K562 (cell line): ENCODE data around the gene BIN1. TPM values are rescaled to one million over a fixed set of nuclear protein-coding genes. Genes with fewer than 3 reads are reported as not detected.
A peak's percentile ranks its signal among the peaks of the same experiment; 100 is the strongest.

ENCODE experiments used
- ARHGAP35 ChIP-seq: fragments of 450-650 bp; IDR thresholded peaks from 2 replicates; pipeline ENCODE4 v1.6.1; 2018; ENCODE audit not compliant: partially characterized antibody
- GATAD2A ChIP-seq: fragments of 450-650 bp; IDR thresholded peaks from 2 replicates; pipeline ENCODE4 v1.6.1; 2017
- JUND ChIP-seq, 2 experiments: IDR thresholded peaks; 2 replicates in 1 of 2; 3 replicates in 1 of 2; pipeline ENCODE4 v1.6.1; 2011; ENCODE audit warnings: borderline replicate concordance in 2 of 2, low read depth in 2 of 2, low read length in 2 of 2, improper control_type of control experiment in 1 of 2, missing biosample characterization in 1 of 2, missing genetic modification characterization in 1 of 2, missing genetic modification reagents in 1 of 2
- MCM5 ChIP-seq: fragments of 450-650 bp; IDR thresholded peaks from 2 replicates; pipeline ENCODE4 v1.6.1; 2016; ENCODE audit warnings: low read depth
- MTA3 ChIP-seq: fragments of 450-650 bp; formaldehyde crosslinking; IDR thresholded peaks from 2 replicates; pipeline ENCODE4 v1.6.1; 2017; ENCODE audit warnings: mild to moderate bottlenecking, borderline replicate concordance
- NBN ChIP-seq: fragments of 450-650 bp; IDR thresholded peaks from 2 replicates; pipeline ENCODE4 v1.6.1; 2016; ENCODE audit warnings: low read depth, mild to moderate bottlenecking
- PRPF4 ChIP-seq: fragments of 200-400 bp; formaldehyde crosslinking; IDR thresholded peaks from one replicate; pipeline ENCODE4 v1.6.1; 2017; ENCODE audit warnings: low read length, low read depth, mild to moderate bottlenecking; ENCODE audit not compliant: insufficient read depth, poor library complexity, severe bottlenecking
- PTRF ChIP-seq: fragments of 450-650 bp; IDR thresholded peaks from 2 replicates; pipeline ENCODE4 v1.6.1; 2016; ENCODE audit warnings: mild to moderate bottlenecking, missing genetic modification characterization, missing compliant biosample characterization
- RREB1 ChIP-seq: fragments of 250-450 bp; sonication (Bioruptor Pico); IDR thresholded peaks from 2 replicates; pipeline ENCODE4 v1.4.0; 2020
- SMARCC2 ChIP-seq: fragments of 450-650 bp; IDR thresholded peaks from 2 replicates; pipeline ENCODE4 v1.6.1; 2017; ENCODE audit warnings: antibody characterized with exemption, moderate library complexity, mild to moderate bottlenecking, low read depth
- SP1 ChIP-seq: sonication (generic); formaldehyde crosslinking; IDR thresholded peaks from 2 replicates; pipeline ENCODE4 v1.8.1; 2022; ENCODE audit warnings: mild to moderate bottlenecking, missing genetic modification reagents
- ZBTB5 ChIP-seq: fragments of 450-650 bp; IDR thresholded peaks from 2 replicates; pipeline ENCODE4 v1.6.1; 2017; ENCODE audit warnings: antibody characterized with exemption
- ZNF133 ChIP-seq: fragments of 250-450 bp; sonication (Bioruptor Pico); IDR thresholded peaks from 2 replicates; pipeline ENCODE4 v1.4.0; 2020; ENCODE audit warnings: mild to moderate bottlenecking
- ZNF197 ChIP-seq: fragments of 200-800 bp; sonication (Bioruptor generic); IDR thresholded peaks from 2 replicates; pipeline ENCODE4 v1.6.1; 2016; ENCODE audit warnings: low read depth, missing genetic modification characterization, missing compliant biosample characterization
- ZNF445 ChIP-seq: fragments of 250-450 bp; sonication (Bioruptor Pico); IDR thresholded peaks from 2 replicates; pipeline ENCODE4 v1.4.0; 2020; ENCODE audit warnings: low read depth, mild to moderate bottlenecking, moderate library complexity
- polyA plus RNA-seq, 8 experiments: library from polyadenylated mRNA; depleted of rRNA in 4 of 8; stranded (reverse) in 5 of 8; unstranded in 3 of 8; fragments of >200 nt; fragmentation: Nextera tagmentation in 2 of 8; fragmentation: Illumina TruSeq in 1 of 8; extraction: Ambion mirVana in 2 of 8; extraction: Trizol in 1 of 8; gene quantifications; 2 replicates each; pipeline versions ENCODE4 v1.2.1 to v1.2.3, GENCODE V29; 2011 to 2014; ENCODE audit warnings: inconsistent platforms in 1 of 8, missing spikeins in 1 of 8
- total RNA-seq, 7 experiments: library from RNA; depleted of rRNA in 6 of 7; stranded (reverse); fragments of >200 nt in 6 of 7; fragmentation: Illumina TruSeq in 2 of 7; extraction: Trizol in 2 of 7; gene quantifications; 2 replicates each; pipeline versions ENCODE4 v1.2.1 to v1.2.3, GENCODE V29; 2011 to 2021; ENCODE audit warnings: low replicate concordance in 1 of 7
- TF ChIP-seq, protein P1 (sequence below): fragments of 200-400 bp; formaldehyde crosslinking; IDR thresholded peaks from 2 replicates; pipeline ENCODE4 v1.6.1; 2017; ENCODE audit warnings: mild to moderate bottlenecking, low read depth, low read length, moderate library complexity
- TF ChIP-seq, protein P2 (sequence below): sonication (generic); formaldehyde crosslinking; IDR thresholded peaks from 2 replicates; pipeline ENCODE4 v1.8.1; 2023; ENCODE audit warnings: mild to moderate bottlenecking, missing genetic modification reagents

BIN1 gene
- total and polyA plus RNA-seq, 9 of the 15 experiments (the other 6 are each of a cell fraction or from before 2014, with no cell fraction given): 0.04 to 2.8 (median 0.79) TPM; not detected in 1

DNA sequence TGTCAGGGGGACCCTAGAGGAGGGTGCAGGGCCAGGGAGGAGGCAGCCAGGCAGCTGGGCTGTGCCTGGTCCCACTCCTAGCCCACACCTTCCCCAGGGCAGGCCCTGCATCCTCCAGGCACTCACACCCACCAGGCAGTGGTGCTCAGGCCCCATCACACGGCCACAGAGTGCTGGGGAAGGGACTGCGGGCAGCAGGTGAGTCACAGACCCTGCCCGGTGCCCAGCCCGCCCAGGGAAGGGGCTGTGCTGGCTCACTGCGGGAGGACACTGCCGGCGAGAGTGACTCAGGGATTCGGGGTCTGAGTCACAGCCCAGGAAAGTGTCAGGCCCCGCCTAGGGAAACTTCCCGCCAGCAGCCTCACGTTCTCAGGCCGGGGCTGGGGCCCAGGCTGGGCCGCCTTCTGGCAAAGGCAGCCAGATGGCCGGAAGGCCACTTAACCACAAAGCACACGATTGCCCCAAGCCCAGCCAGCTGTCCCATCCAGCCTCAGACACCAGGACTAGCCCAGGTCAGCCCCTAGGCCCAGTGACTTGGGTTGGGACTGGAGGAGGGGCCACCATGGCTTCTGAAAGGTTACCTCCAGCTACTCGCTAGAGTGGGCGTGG lies 42.2 kb downstream of the BIN1 start (continued):
- TF ChIP-seq JUND (IDR thresholded peaks at IDR 0.05; ENCODE audit: borderline replicate concordance, low read depth, low read length) (peak; percentile 98), JUND (tag; IDR thresholded peaks at IDR 0.05; ENCODE audit: borderline replicate concordance, low read depth, low read length) (peak; percentile 97; the same call in 2 of the 3 replicates), ARHGAP35 (no peak), NBN (peak; percentile 83), SMARCC2 (peak; percentile 92), MCM5 (no peak), PTRF (no peak), SP1 (CRISPR knock-in tag) (no peak), ZNF133 (no peak), RREB1 (no peak), ZBTB5 (no peak), ZNF445 (CRISPR knock-in tag) (no peak), ZNF197 (CRISPR knock-in tag) (peak; percentile 58; the same call in 1 of the 2 replicates), MTA3 (peak; percentile 97), PRPF4 (no peak), GATAD2A (peak; percentile 91)
- TF ChIP-seq, protein P1, sequence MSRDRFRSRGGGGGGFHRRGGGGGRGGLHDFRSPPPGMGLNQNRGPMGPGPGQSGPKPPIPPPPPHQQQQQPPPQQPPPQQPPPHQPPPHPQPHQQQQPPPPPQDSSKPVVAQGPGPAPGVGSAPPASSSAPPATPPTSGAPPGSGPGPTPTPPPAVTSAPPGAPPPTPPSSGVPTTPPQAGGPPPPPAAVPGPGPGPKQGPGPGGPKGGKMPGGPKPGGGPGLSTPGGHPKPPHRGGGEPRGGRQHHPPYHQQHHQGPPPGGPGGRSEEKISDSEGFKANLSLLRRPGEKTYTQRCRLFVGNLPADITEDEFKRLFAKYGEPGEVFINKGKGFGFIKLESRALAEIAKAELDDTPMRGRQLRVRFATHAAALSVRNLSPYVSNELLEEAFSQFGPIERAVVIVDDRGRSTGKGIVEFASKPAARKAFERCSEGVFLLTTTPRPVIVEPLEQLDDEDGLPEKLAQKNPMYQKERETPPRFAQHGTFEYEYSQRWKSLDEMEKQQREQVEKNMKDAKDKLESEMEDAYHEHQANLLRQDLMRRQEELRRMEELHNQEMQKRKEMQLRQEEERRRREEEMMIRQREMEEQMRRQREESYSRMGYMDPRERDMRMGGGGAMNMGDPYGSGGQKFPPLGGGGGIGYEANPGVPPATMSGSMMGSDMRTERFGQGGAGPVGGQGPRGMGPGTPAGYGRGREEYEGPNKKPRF: no peak
- TF ChIP-seq, protein P2, sequence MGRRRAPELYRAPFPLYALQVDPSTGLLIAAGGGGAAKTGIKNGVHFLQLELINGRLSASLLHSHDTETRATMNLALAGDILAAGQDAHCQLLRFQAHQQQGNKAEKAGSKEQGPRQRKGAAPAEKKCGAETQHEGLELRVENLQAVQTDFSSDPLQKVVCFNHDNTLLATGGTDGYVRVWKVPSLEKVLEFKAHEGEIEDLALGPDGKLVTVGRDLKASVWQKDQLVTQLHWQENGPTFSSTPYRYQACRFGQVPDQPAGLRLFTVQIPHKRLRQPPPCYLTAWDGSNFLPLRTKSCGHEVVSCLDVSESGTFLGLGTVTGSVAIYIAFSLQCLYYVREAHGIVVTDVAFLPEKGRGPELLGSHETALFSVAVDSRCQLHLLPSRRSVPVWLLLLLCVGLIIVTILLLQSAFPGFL: 0 out of 2 replicates have a peak, but pooled peaks have one; percentile 51
